CD14-positive monocyte (primary cell): ENCODE results near the gene WNT2. TPM values are rescaled to one million over a fixed set of nuclear protein-coding genes. Genes with fewer than 3 reads are reported as not detected.

ENCODE experiments used
- DNase-seq, 3 donors: peaks; one replicate each; pipeline ENCODE4 v3.0.0-alpha.2; 2011 to 2022
- H2AFZ ChIP-seq: 2 replicates; pipeline ENCODE4 v1.6.0; 2012; ENCODE audit warnings: mild to moderate bottlenecking, low read depth, low read length, inconsistent platforms; ENCODE audit not compliant: insufficient read depth, poor library complexity, severe bottlenecking
- H3K27ac ChIP-seq, 2 donors: 1 replicate in 1 of 2; 2 replicates in 1 of 2; pipeline ENCODE4 v1.5.1; 2012 to 2013; ENCODE audit warnings: low read length in 2 of 2, control low read depth in 1 of 2, inconsistent platforms in 1 of 2, low read depth in 1 of 2, mild to moderate bottlenecking in 1 of 2
- H3K27me3 ChIP-seq, 2 donors: one replicate each; pipeline versions ENCODE4 v1.6.0 to v1.6.1; 2011 to 2013; ENCODE audit warnings: low read length in 2 of 2; ENCODE audit not compliant: control insufficient read depth in 2 of 2, insufficient read depth in 2 of 2
- H3K36me3 ChIP-seq, 2 donors: replicated peaks in 1 of 2; 1 replicate in 1 of 2; 2 replicates in 1 of 2; pipeline versions ENCODE4 v1.5.1 to v1.6.1; 2012 to 2013; ENCODE audit warnings: low read length in 2 of 2, control low read depth in 1 of 2, inconsistent platforms in 1 of 2, mild to moderate bottlenecking in 1 of 2; ENCODE audit not compliant: insufficient read depth in 2 of 2, control insufficient read depth in 1 of 2
- H3K4me1 ChIP-seq, 2 donors: 1 replicate in 1 of 2; 2 replicates in 1 of 2; pipeline versions ENCODE4 v1.5.1 to v1.6.1; 2012 to 2013; ENCODE audit warnings: low read length in 2 of 2, control low read depth in 1 of 2, inconsistent platforms in 1 of 2, mild to moderate bottlenecking in 1 of 2, moderate library complexity in 1 of 2; ENCODE audit not compliant: insufficient read depth in 2 of 2, control insufficient read depth in 1 of 2
- H3K4me2 ChIP-seq: replicated peaks from 2 replicates; pipeline ENCODE3; 2012; ENCODE audit warnings: low read length, moderate library complexity, mild to moderate bottlenecking; ENCODE audit not compliant: poor library complexity, severe bottlenecking; ENCODE audit errors: extremely low read depth
- H3K4me3 ChIP-seq, 3 experiments: fragments of 200-600 bp in 1 of 3; sonication (generic) in 1 of 3; replicated peaks in 1 of 3; 1 replicate in 2 of 3; 2 replicates in 1 of 3; pipeline ENCODE4 v1.5.1; 2011 to 2013; ENCODE audit warnings: low read length in 3 of 3, mild to moderate bottlenecking in 3 of 3, control low read depth in 2 of 3, low read depth in 2 of 3, inconsistent platforms in 1 of 3, moderate library complexity in 1 of 3
- H3K79me2 ChIP-seq: 2 replicates; pipeline ENCODE4 v1.6.0; 2012; ENCODE audit warnings: mild to moderate bottlenecking, control low read depth, inconsistent platforms, low read length, moderate library complexity; ENCODE audit not compliant: insufficient read depth
- H3K9ac ChIP-seq: 2 replicates; pipeline ENCODE4 v1.6.0; 2017; ENCODE audit warnings: low read length, mild to moderate bottlenecking; ENCODE audit not compliant: insufficient read depth, poor library complexity, severe bottlenecking
- H3K9me3 ChIP-seq, 2 donors: replicated peaks in 1 of 2; 1 replicate in 1 of 2; 2 replicates in 1 of 2; pipeline versions ENCODE4 v1.5.1 to v1.6.1; 2012 to 2013; ENCODE audit warnings: low read length in 2 of 2, control low read depth in 1 of 2; ENCODE audit not compliant: control insufficient read depth in 1 of 2, insufficient read depth in 1 of 2
- H4K20me1 ChIP-seq: 2 replicates; pipeline ENCODE4 v1.6.0; 2012; ENCODE audit warnings: mild to moderate bottlenecking, low read length, control low read depth, moderate library complexity; ENCODE audit not compliant: insufficient read depth
- H3K27ac Mint-ChIP-seq, 7 donors: one replicate each; pipeline ENCODE4 v1.8.0; 2020; ENCODE audit warnings: mild to moderate bottlenecking in 7 of 7, mixed read lengths in 7 of 7, moderate library complexity in 6 of 7, inconsistent platforms in 2 of 7
- H3K27me3 Mint-ChIP-seq, 3 donors: one replicate each; pipeline ENCODE4 v1.8.0; 2021 to 2022; ENCODE audit warnings: low read depth in 3 of 3, mild to moderate bottlenecking in 3 of 3, mixed read lengths in 3 of 3, moderate library complexity in 3 of 3, inconsistent platforms in 1 of 3
- H3K36me3 Mint-ChIP-seq, 2 donors: one replicate each; pipeline ENCODE4 v1.8.0; 2020; ENCODE audit warnings: mixed read lengths in 2 of 2, inconsistent platforms in 1 of 2, mild to moderate bottlenecking in 1 of 2
- H3K4me1 Mint-ChIP-seq: one replicate; pipeline ENCODE4 v1.8.0; 2020; ENCODE audit warnings: mild to moderate bottlenecking, mixed read lengths
- H3K4me3 Mint-ChIP-seq, 2 donors: one replicate each; pipeline ENCODE4 v1.8.0; 2020; ENCODE audit warnings: mild to moderate bottlenecking in 2 of 2, mixed read lengths in 2 of 2, moderate library complexity in 1 of 2
- H3K9me3 Mint-ChIP-seq, 7 donors: one replicate each; pipeline ENCODE4 v1.8.0; 2020 to 2022; ENCODE audit warnings: mixed read lengths in 7 of 7, mild to moderate bottlenecking in 6 of 7, moderate library complexity in 6 of 7, inconsistent platforms in 2 of 7
- WGBS: methylation state at CpG from one replicate; pipeline ENCODE4 v1.1.5; 2013; ENCODE audit warnings: missing lambda C conversion rate; ENCODE audit not compliant: insufficient coverage; 5-methylcytosine and 5-hydroxymethylcytosine counted together
- intact Hi-C, 2 donors: fragments of 100-400 bp; cut with micrococcal nuclease; formaldehyde crosslinking; loops; one replicate each; pipeline versions ENCODE4 v1.15.0 to v1.15.1; 2023
- polyA plus RNA-seq, 3 donors: library from polyadenylated mRNA; depleted of rRNA in 1 of 3; unstranded in 2 of 3; stranded (reverse) in 1 of 3; fragments of 300-500 nt in 2 of 3; fragments of >200 nt in 1 of 3; fragmentation: Illumina TruSeq in 2 of 3; gene quantifications; 1 replicate in 2 of 3; 2 replicates in 1 of 3; pipeline ENCODE4 v1.2.3, GENCODE V29; 2012 to 2021
- small RNA-seq: library from RNA; depleted of rRNA; stranded (forward); fragments of <200 nt; gene quantifications from one replicate; pipeline ENCODE3, GENCODE V24; 2012; ENCODE audit warnings: low read depth; ENCODE audit not compliant: insufficient read length
- TF ChIP-seq, protein P1 (sequence below): fragments of 200-600 bp; IDR thresholded peaks from one replicate; pipeline ENCODE4 v1.8.0; 2022; ENCODE audit warnings: antibody characterized with exemption, mild to moderate bottlenecking

The WNT2 gene
- polyA plus RNA-seq, 3 donors = not detected

- Mint-ChIP-seq H3K36me3 (peaks cover 16 to 18% of the 10 kb centered on the region in 2 donors), H3K4me3 (no peak overlapping the region), H3K9me3 (peaks cover 0 to 7% (median 4%) of the 10 kb centered on the region in 7 donors), H3K27me3 (peaks cover 0 to 5% (median 1%) of the 10 kb centered on the region in 3 donors), H3K4me1 (peaks cover 9% of the 10 kb centered on the region), H3K27ac (no peak overlapping the region)
- DNase-seq = no peak
- Histone ChIP-seq H3K9me3 (peaks cover 0 to 1% of the 10 kb centered on the region in 2 donors), H2AFZ (no peak overlapping the region), H3K27ac (no peak overlapping the region), H3K27me3 (no peaks in the 10 kb centered on the region), H3K79me2 (no peaks in the 10 kb centered on the region), H3K4me1 (no peaks in the 10 kb centered on the region), H3K36me3 (no peaks in the 10 kb centered on the region), H3K9ac (no peak overlapping the region), H3K4me3 (no peak overlapping the region), H3K4me2 (no peak overlapping the region), H4K20me1 (no peaks in the 10 kb centered on the region)
- WGBS = 57% methylated on average over 3 of the region's 4 CpGs
- intact Hi-C loops = no loop called here
- TF ChIP-seq, protein P1, sequence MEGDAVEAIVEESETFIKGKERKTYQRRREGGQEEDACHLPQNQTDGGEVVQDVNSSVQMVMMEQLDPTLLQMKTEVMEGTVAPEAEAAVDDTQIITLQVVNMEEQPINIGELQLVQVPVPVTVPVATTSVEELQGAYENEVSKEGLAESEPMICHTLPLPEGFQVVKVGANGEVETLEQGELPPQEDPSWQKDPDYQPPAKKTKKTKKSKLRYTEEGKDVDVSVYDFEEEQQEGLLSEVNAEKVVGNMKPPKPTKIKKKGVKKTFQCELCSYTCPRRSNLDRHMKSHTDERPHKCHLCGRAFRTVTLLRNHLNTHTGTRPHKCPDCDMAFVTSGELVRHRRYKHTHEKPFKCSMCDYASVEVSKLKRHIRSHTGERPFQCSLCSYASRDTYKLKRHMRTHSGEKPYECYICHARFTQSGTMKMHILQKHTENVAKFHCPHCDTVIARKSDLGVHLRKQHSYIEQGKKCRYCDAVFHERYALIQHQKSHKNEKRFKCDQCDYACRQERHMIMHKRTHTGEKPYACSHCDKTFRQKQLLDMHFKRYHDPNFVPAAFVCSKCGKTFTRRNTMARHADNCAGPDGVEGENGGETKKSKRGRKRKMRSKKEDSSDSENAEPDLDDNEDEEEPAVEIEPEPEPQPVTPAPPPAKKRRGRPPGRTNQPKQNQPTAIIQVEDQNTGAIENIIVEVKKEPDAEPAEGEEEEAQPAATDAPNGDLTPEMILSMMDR = no peak
These were observed 95.8 kb downstream of the WNT2 start for GRCh38 chr7:117227091-117227490.

- H3K9me3 Mint-ChIP-seq = peaks cover 0 to 2% (median 0%) of the 10 kb centered on the region in 7 donors
- H3K27me3 Mint-ChIP-seq = peaks cover 0 to 2% (median 1%) of the 10 kb centered on the region in 3 donors
- TF ChIP-seq, protein P1 = no peak
- H2AFZ ChIP-seq = no peak overlapping the region
- intact Hi-C loops = no loop called here
- no peaks in the 10 kb centered on the region for H3K9me3 ChIP-seq
- no peaks in the 10 kb centered on the region for H3K36me3 ChIP-seq
- peaks cover 19 to 23% of the 10 kb centered on the region in 2 donors for H3K36me3 Mint-ChIP-seq
- H3K27me3 ChIP-seq = no peaks in the 10 kb centered on the region
- H3K4me1 Mint-ChIP-seq = peaks cover 9% of the 10 kb centered on the region
- no peak overlapping the region for H3K4me2 ChIP-seq
- H3K79me2 ChIP-seq = no peaks in the 10 kb centered on the region
- no peak for DNase-seq
- peak overlapping the region in 1 of 7 donors; percentile 10 for H3K27ac Mint-ChIP-seq
- H4K20me1 ChIP-seq = no peaks in the 10 kb centered on the region
- 97% methylated on average over 5 of the region's 6 CpGs for WGBS
- no peak overlapping the region for H3K4me3 ChIP-seq
- H3K4me1 ChIP-seq = no peaks in the 10 kb centered on the region
- H3K9ac ChIP-seq = no peak overlapping the region
- H3K27ac ChIP-seq = no peak overlapping the region
- H3K4me3 Mint-ChIP-seq = no peak overlapping the region
These were observed 97.3 kb downstream of the WNT2 start for GRCh38 chr7:117225536-117225935.

Small RNA genes lying within 50 kb of the gene (small RNA-seq; reads per million reads assigned to genes)
- gene MTCYBP6 = not detected

Other genes with a start within 250 kb of the WNT2 start
- gene ASZ1, start 104.4 kb upstream of the WNT2 start, polyA plus RNA-seq = not detected
- gene CFTR, start 157.0 kb upstream of the WNT2 start, polyA plus RNA-seq = not detected